H4 (cell line): Measurements from ENCODE around the gene GPR171. TPM values are rescaled to one million over a fixed set of nuclear protein-coding genes. Genes with fewer than 3 reads are reported as not detected.

Source experiments
- DNase-seq: peaks from one replicate; pipeline ENCODE4 v3.0.0-alpha.2; 2015; ENCODE audit warnings: low spot score
- total RNA-seq: library from RNA; depleted of rRNA; stranded (reverse); fragments of >200 nt; shearing (Covaris generic); gene quantifications from 2 replicates; pipeline ENCODE4 v1.2.3, GENCODE V29; 2014

GPR171 gene
- total RNA-seq, 1 experiment from 2014 or later: not detected

GRCh38 chr3:151213881-151214280 is 10.9 kb upstream of the GPR171 start:
- no peak for DNase-seq

GRCh38 chr3:151213151-151213550 is 10.1 kb upstream of the GPR171 start:
- DNase-seq: no peak

- no peak for DNase-seq
Measured at GRCh38 chr3:151210676-151211381, 7.8 kb upstream of the GPR171 start.

GRCh38 chr3:151209654-151210053 is 6.6 kb upstream of the GPR171 start:
- no peak for DNase-seq

- DNase-seq: no peak
Measured at GRCh38 chr3:151206201-151206600, 3.2 kb upstream of the GPR171 start.

GRCh38 chr3:151205482-151205881 is 2.5 kb upstream of the GPR171 start:
- no peak for DNase-seq

- no peak for DNase-seq
Measured at GRCh38 chr3:151204530-151205402, 1.8 kb upstream of the GPR171 start.

GRCh38 chr3:151201051-151201730 is 1.8 kb downstream of the GPR171 start:
- DNase-seq: no peak

- DNase-seq: no peak
Measured at GRCh38 chr3:151200586-151200985, 2.4 kb downstream of the GPR171 start.

- DNase-seq: peak; percentile 68
Measured at GRCh38 chr3:151199554-151200438, 3.2 kb downstream of the GPR171 start.

- DNase-seq: no peak
Measured at GRCh38 chr3:151198849-151199248, 4.2 kb downstream of the GPR171 start.

- DNase-seq: no peak
Measured at GRCh38 chr3:151197981-151198767, 4.8 kb downstream of the GPR171 start.

GRCh38 chr3:151197228-151197627 is 5.8 kb downstream of the GPR171 start:
- DNase-seq: no peak

GRCh38 chr3:151196434-151196833 is 6.6 kb downstream of the GPR171 start:
- DNase-seq: no peak

GRCh38 chr3:151195826-151196225 is 7.2 kb downstream of the GPR171 start:
- DNase-seq: no peak

- no peak for DNase-seq
Measured at GRCh38 chr3:151192545-151192944, 10.5 kb downstream of the GPR171 start.

- DNase-seq: no peak
Measured at GRCh38 chr3:151191095-151191494, 11.9 kb downstream of the GPR171 start.

GRCh38 chr3:151183265-151183671 is 19.7 kb downstream of the GPR171 start:
- no peak for DNase-seq

- DNase-seq: no peak
Measured at GRCh38 chr3:151182349-151183079, 20.5 kb downstream of the GPR171 start.
